Stimulated activated CD8-positive, alpha-beta memory T cell treated with anti-CD3 and anti-CD28 coated beads, Interleukin-2, amount 100 ng/mL, for 1 hour (primary cell): Measurements from ENCODE around the gene HOXD8.

Source experiments
- DNase-seq, 2 donors: peaks; one replicate each; pipeline ENCODE4 v3.0.0-alpha.2; 2020; ENCODE audit warnings: low read depth in 2 of 2

HOXD8 gene

DNA sequence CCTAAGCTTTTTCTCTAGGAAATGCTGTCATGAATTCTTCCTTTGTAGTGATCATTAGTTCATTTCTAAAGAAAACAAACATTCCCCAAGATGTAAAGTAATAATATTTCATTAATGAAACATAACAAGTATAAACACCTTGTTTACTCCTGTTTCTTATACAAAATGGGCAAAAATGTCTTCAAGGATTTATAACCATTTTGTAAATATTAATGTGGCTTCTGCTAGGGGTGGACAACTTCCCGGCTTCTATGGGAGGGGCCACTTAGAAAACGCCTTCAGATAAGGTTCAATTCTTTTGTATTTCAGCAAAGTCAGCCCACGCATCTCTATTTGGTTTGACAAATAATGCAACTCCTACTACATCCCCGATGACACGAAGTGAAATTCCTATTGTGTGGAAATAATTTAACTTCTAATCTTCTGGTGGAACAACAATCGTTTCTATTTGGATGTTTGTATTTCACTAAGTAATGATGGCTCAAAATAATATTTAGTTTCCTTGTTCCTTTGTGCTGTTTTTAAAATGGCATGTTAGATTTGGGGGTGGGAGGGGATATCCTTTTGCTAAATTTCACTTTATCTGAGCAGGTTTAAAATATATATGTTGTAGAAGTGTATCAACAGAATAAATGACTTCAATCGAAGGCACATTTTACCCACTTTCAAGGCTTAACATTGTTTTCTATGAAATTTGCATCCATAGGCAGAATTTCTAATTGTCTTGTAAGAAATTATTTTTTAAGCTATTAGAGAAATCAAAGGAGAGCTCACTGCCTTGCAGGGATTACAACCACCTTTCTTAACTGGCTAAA is 44.3 kb downstream of the HOXD8 start:
- no peak for DNase-seq

DNA sequence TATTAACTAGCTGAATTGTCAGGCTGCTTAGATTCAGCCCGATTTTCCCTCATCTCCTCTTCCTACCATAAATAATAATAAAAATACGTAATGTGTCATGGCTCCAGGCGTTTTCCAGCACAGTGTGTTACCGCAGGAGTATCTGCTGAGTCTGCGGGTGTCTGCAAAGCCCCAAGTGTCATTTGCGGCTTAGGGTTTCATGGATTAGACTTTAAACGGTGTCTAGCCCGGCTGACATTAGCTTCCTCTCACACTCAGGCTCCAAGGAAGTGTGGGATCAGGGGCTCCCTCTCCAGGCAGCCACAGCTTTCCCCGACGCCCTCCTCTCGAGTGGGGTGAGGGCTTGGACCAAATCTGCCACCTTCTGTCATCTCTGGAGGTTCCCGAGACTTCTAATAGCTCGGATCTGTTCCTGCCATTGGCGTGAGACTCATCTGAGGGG is 44.9 kb downstream of the HOXD8 start:
- DNase-seq: no peak

DNA sequence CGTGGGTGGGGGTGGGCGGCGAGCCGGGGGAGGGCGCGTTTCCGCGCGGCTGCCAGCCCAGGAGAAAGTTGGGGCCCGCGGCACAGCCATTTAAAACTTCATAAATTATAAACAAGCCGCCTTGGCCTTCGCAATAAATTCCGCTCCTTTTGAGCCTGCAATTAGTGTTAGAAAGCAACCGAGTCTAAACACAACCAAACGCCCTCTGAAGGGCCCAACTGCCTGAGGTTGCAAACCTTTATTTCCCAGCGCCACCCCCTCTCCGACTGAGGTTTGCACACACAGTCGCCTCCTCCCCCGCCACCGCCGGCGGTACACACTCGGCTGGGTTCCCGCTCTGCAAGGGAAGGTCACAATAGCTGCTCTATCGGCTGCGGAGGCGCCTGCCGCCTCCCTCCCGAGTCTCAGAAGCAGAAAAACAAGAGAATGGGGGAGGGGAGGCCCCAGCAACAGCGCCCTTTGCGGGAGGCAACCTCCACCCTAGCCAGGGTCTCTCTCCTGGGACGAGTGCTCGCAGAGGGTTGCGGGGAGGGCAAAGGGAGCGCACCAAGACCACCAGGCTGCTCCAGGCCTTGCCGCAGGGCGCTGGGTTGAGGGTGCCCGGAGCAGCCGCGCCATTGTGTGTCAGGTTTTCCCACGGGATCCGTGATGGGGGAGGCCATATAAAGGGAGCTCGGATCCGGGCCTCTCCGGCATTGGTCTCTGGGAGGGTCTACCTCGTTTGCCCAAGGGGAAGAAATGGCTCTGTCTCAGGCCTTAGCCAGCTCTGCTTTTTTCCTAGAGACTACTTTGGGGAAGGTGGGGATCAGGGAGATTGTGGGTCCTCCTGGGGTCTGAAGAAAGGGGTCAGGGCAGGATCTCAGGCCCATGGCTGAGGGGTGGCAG is 45.6 kb downstream of the HOXD8 start:
- DNase-seq: no peak

DNA sequence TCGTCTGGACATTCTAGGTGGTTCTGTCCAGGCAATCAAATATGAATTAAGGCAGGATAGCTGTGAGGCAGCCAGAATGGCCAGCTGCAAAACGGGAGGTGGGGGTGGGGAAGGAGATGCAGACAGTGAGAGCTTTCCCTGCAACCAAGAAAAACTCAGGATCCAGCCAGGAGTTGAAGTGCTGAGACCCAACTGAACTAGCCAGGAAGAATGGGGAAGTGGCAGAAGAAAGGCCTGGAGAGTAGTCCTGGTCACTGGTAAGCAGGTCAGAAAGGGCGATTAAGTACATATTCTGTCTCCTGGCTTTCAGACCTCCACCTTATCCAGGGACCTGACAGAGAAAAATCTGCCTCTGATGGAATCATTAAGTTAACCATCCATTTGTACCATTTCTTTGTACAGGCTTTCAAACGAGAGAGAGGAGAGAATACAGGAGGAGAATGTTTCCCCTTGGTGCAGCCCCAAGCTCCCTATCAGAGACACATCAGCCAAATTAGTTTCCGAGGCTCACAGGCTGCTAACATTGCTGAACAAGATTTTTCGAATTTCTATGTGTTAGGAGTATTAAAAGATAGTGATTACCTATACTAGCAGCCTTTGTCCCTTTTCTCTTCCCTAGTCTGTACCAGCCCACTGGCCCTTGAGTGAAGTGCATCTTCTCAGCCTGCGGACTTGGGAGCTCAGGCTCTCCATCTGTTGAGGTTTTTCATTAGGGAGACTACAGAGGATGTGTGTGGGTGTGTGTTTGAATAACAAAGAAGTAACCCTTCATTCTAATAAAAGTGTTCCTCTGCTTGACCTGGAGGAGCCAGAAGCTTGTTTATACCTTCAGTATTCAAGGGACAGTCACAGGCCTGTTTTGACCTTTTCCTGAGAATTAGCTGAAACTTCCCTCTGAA is 46.5 kb downstream of the HOXD8 start:
- DNase-seq: no peak

DNA sequence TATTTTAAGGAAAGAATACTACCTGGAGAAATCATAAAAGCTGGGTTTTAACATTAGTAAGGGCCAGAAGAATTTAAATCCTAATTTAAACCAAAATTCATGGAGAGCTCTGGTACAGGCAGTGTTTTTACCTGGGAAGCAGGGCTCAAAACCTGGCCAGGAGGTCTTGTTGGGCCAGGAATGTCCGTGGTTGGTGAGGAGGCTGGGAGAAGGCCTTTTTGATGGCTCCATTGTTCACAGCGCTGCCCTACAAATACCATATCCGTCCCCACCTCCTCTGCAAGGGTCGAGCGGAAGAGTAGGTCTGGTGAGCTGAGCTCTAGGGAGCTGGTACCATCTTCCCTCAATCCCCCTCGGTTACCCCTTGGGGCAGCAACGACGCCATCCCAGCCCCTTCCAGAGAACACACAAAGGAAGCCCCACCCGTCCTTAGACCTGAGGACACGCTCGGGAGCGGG is 48.1 kb downstream of the HOXD8 start:
- DNase-seq: no peak

DNA sequence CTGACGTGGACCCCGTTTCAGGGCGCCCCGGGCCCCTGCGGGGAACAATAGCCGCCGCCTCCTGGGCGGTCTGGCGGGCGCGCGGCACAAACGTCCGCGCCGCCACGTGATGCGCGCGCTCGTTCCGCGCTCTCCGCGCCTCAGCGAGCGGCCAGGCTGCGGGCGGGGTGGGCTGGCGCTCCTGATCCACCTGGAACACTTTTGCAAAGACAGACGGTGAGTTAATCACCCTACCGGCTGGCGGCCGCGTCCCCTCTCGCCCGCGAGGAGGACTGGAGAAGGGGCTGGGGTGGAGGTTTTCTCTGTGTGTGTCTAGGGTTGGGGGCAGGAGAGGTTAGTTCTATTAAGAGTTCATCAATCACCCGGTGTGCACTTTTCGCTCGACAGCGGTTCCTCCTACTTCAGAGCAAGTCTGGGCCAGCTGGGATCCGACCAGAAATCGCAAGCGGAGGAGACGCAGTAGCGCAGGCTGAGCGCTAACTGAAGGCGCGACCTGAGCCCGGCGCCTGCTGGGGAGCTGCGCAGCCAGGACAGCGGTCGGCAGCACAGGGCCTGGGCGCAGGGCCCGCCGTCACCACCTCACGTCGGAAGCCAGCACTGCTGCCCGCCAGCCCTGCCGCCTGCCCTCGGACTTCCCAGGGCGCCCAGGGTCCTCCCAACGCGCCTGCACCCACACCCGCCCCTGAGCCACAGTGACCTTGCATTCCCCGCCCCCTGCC is 48.7 kb downstream of the HOXD8 start:
- DNase-seq: no peak

DNA sequence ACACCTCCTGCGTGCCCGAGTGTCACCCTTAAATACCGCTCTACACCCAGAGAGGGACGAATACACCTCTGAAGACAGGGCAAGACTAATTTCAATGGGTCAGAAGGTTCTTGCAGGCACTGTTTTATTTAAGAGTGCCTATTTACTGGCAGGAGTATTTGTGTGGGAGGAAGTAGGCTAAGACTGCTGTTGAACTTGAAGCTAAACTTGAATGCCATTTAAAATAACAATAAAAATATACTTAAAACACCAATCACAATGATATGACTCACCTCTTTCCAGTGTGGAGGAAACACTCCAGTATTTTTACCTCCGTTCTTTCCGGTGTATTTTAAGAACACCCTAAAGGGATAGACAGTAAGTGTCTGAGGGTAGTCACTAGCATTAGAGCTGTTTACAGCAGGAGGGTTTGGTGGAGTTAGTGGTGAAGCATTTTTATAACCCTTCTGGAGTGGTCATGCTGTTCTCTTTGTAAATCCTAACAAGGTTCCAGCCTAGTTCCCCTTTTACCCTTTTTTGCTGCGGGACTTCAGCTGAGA is 49.3 kb downstream of the HOXD8 start:
- no peak for DNase-seq

DNA sequence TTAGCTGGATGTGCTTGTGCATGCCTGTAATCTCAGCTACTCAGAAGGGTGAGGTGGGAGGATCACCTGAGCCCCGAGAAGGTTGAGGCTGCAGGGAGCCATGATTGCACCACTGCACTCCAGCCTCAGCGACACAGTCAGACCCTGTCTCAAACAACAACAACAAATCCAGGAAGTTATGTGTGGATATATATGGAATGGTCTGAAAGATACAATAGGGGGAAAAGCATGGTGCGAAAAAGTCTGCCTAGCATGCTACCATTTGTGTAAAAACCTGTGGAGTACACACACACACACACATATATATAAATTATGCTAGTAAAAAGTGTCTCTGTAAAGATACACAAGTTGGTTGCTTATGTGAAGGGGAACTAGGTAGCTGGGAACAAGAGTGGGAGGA is 52.0 kb downstream of the HOXD8 start:
- DNase-seq: no peak
